22Rv1 (cell line): Measurements from ENCODE around the gene PLCB1.

Experiments used
- H3K27ac ChIP-seq: fragments of 450-650 bp; 2 replicates; pipeline ENCODE4 v1.5.1; 2017
- CTCF ChIP-seq: fragments of 450-650 bp; IDR thresholded peaks from 2 replicates; pipeline ENCODE4 v1.5.1; 2017; ENCODE audit warnings: mild to moderate bottlenecking
- ZFX ChIP-seq: fragments of 450-650 bp; IDR thresholded peaks from 2 replicates; pipeline ENCODE4 v1.6.1; 2017; ENCODE audit warnings: antibody characterized with exemption, borderline replicate concordance

The PLCB1 gene

GRCh38 chr20:8865636-8866035, 733.6 kb downstream of the PLCB1 start:
- no peak overlapping the region for H3K27ac ChIP-seq
- TF ChIP-seq CTCF (no peak), ZFX (no peak)

GRCh38 chr20:8867038-8867740, 735.1 kb downstream of the PLCB1 start:
- H3K27ac ChIP-seq, result no peak overlapping the region
- TF ChIP-seq CTCF, result no peak

- no peak overlapping the region for H3K27ac ChIP-seq
These were observed 738.6 kb downstream of the PLCB1 start for GRCh38 chr20:8870652-8871051.

GRCh38 chr20:8874437-8874836, 742.4 kb downstream of the PLCB1 start:
- H3K27ac ChIP-seq, result no peak overlapping the region
- TF ChIP-seq CTCF, result no peak
- no peak for TF ChIP-seq ZFX

More at GRCh38 chr20:8870652-8871051, 738.6 kb downstream of the PLCB1 start:
- TF ChIP-seq CTCF, result no peak
- no peak for TF ChIP-seq ZFX

- no peak overlapping the region for H3K27ac ChIP-seq
- TF ChIP-seq ZFX, result no peak
- TF ChIP-seq CTCF, result no peak
These were observed 743.5 kb downstream of the PLCB1 start for GRCh38 chr20:8875586-8875985.

- no peak for TF ChIP-seq ZFX
- TF ChIP-seq CTCF, result no peak
- H3K27ac ChIP-seq, result no peak overlapping the region
These were observed 744.3 kb downstream of the PLCB1 start for GRCh38 chr20:8876366-8876765.

- H3K27ac ChIP-seq, result no peak overlapping the region
- TF ChIP-seq CTCF (no peak), ZFX (no peak)
These were observed 745.2 kb downstream of the PLCB1 start for GRCh38 chr20:8877294-8877693.
